ENCODE data around the gene ASXL1.

DNA sequence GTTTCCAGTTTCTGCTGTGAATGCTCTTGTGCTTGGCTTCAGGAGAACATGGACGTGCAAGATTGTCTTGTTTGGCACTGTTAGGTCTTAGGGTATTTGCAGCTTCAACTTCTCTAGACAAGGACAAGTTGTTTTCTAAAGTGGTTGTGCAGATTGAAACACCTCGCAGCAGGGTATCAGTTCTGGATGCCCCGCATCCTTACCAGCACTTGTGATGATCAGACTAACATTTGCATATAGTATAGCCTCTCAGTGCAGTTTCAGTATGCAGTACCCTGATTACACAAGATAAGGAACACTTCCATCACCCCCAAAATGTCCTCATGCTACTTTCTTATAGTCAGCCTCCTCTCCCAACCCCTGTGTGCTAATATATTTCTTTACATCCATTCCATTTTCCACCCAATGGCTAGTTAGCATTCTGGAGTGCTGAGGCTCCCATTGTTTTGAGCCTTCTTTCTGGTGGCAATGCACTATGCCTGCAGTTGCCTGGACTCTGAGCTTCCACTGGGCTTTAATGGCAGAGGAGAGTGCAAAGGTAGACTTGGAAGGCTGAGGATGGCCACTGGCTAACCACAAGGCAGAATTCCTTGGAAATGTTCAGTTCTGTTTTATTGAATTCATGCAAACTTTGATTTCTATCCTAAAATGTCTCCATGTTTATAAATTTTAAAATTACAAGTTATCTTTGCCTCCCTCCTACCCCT, 45.3 kb upstream of the ASXL1 start:
- TF ChIP-seq CTCF (conservative IDR thresholded peaks at IDR 0.05 in 1 of 2, IDR thresholded peaks at IDR 0.05 in 1 of 2; ENCODE audit: extremely low read depth in 1 of 2, insufficient read depth in 1 of 2, low read depth in 1 of 2, low read length in 2 of 2) (no peak), EZH2 (IDR thresholded peaks at IDR 0.05; ENCODE audit: borderline replicate concordance, low read length) (no peak)

Data from mammary epithelial cell (primary cell).